GM23338 (cell line): ENCODE data around the gene UGT2A1. TPM values are rescaled to one million over a fixed set of nuclear protein-coding genes. Genes with fewer than 3 reads are reported as not detected.

Source experiments
- ATAC-seq: fragments of 200-7000 bp; cut with Tn5 transposase; 3 replicates; pipeline ENCODE4 v1.9.1; 2020
- DNase-seq: peaks from one replicate; pipeline ENCODE4 v3.0.0-alpha.2; 2015; ENCODE audit warnings: low spot score
- H2AFZ ChIP-seq: fragments of 200-600 bp; sonication (generic); 2 replicates; pipeline ENCODE4 v1.8.0; 2016; ENCODE audit warnings: antibody characterized with exemption, mild to moderate bottlenecking, moderate library complexity
- H3F3A ChIP-seq: fragments of 200-600 bp; sonication (generic); replicated peaks from 2 replicates; pipeline ENCODE4 v1.8.0; 2017; ENCODE audit warnings: antibody characterized with exemption, mixed run types, low read depth
- H3K27ac ChIP-seq: fragments of 200-600 bp; sonication (generic); 2 replicates; pipeline ENCODE4 v1.6.1; 2016; ENCODE audit warnings: low read depth
- H3K27me3 ChIP-seq: fragments of 200-600 bp; sonication (generic); 2 replicates; pipeline ENCODE4 v1.8.0; 2016; ENCODE audit warnings: mild to moderate bottlenecking, mixed run types, moderate library complexity; ENCODE audit not compliant: insufficient read depth
- H3K36me3 ChIP-seq: fragments of 200-600 bp; sonication (generic); 2 replicates; pipeline ENCODE4 v1.8.0; 2016; ENCODE audit warnings: mild to moderate bottlenecking; ENCODE audit not compliant: insufficient read depth
- H3K4me1 ChIP-seq: fragments of 200-600 bp; sonication (generic); 2 replicates; pipeline ENCODE4 v1.8.0; 2016; ENCODE audit warnings: mild to moderate bottlenecking, moderate library complexity; ENCODE audit not compliant: insufficient read depth
- H3K4me2 ChIP-seq: fragments of 200-600 bp; sonication (generic); 2 replicates; pipeline ENCODE4 v1.7.1; 2017; ENCODE audit warnings: mixed run types
- H3K4me3 ChIP-seq: fragments of 200-600 bp; sonication (generic); 2 replicates; pipeline ENCODE4 v1.6.1; 2016; ENCODE audit warnings: mixed run types
- H3K79me2 ChIP-seq: fragments of 200-600 bp; sonication (generic); replicated peaks from 2 replicates; pipeline ENCODE4 v1.8.0; 2017; ENCODE audit warnings: mild to moderate bottlenecking; ENCODE audit not compliant: insufficient read depth
- H3K9me2 ChIP-seq: fragments of 200-600 bp; sonication (generic); 2 replicates; pipeline ENCODE4 v1.8.0; 2017; ENCODE audit not compliant: insufficient read depth
- H4K20me1 ChIP-seq: fragments of 200-600 bp; sonication (generic); replicated peaks from 2 replicates; pipeline ENCODE4 v1.8.0; 2017; ENCODE audit warnings: mild to moderate bottlenecking; ENCODE audit not compliant: insufficient read depth
- H3K27ac Mint-ChIP-seq: 2 replicates; pipeline ENCODE4 v1.8.0; 2020; ENCODE audit warnings: inconsistent platforms, mild to moderate bottlenecking, moderate library complexity, mixed read lengths
- H3K27me3 Mint-ChIP-seq: 3 replicates; pipeline ENCODE4 v1.8.0; 2022; ENCODE audit warnings: low read depth, mild to moderate bottlenecking, moderate library complexity, mixed read lengths, inconsistent platforms; ENCODE audit not compliant: insufficient read depth, poor library complexity
- H3K36me3 Mint-ChIP-seq: 3 replicates; pipeline ENCODE4 v1.8.0; 2021; ENCODE audit warnings: low read depth, mild to moderate bottlenecking, inconsistent platforms, moderate library complexity, mixed read lengths
- H3K4me1 Mint-ChIP-seq: 3 replicates; pipeline ENCODE4 v1.8.0; 2020; ENCODE audit warnings: mild to moderate bottlenecking, inconsistent platforms, mixed read lengths
- H3K4me3 Mint-ChIP-seq: 3 replicates; pipeline ENCODE4 v1.8.0; 2021; ENCODE audit warnings: moderate library complexity, mild to moderate bottlenecking, inconsistent platforms, mixed read lengths
- H3K9me3 Mint-ChIP-seq: 3 replicates; pipeline ENCODE4 v1.8.0; 2020; ENCODE audit warnings: moderate library complexity, mild to moderate bottlenecking, inconsistent platforms, mixed read lengths
- CREB1 ChIP-seq: fragments of 250-450 bp; sonication (Bioruptor Pico); IDR thresholded peaks from 2 replicates; pipeline ENCODE4 v1.5.0; 2020; ENCODE audit warnings: low read depth, mild to moderate bottlenecking, moderate library complexity
- EZH2 ChIP-seq: fragments of 200-600 bp; sonication (generic); IDR thresholded peaks from one replicate; pipeline ENCODE4 v1.8.0; 2017; ENCODE audit warnings: antibody characterized with exemption, mild to moderate bottlenecking, low read depth; ENCODE audit not compliant: unreplicated experiment
- EZH2phosphoT487 ChIP-seq: fragments of 200-600 bp; sonication (generic); IDR thresholded peaks from one replicate; pipeline ENCODE4 v1.8.1; 2018; ENCODE audit warnings: antibody characterized with exemption; ENCODE audit not compliant: unreplicated experiment
- JUNB ChIP-seq: IDR thresholded peaks from one replicate; pipeline ENCODE4 v1.6.1; 2016; ENCODE audit warnings: antibody characterized with exemption; ENCODE audit not compliant: unreplicated experiment
- NANOG ChIP-seq: IDR thresholded peaks from 2 replicates; pipeline ENCODE4 v1.6.1; 2016; ENCODE audit warnings: antibody characterized with exemption, borderline replicate concordance
- POLR2AphosphoS5 ChIP-seq: IDR thresholded peaks from 2 replicates; pipeline ENCODE4 v1.6.1; 2016; ENCODE audit warnings: antibody characterized with exemption, low read depth
- STAT1 ChIP-seq: IDR thresholded peaks from one replicate; pipeline ENCODE4 v1.6.1; 2016; ENCODE audit warnings: antibody characterized with exemption; ENCODE audit not compliant: unreplicated experiment
- ZNF114 ChIP-seq: fragments of 250-450 bp; sonication (Bioruptor Pico); IDR thresholded peaks from 2 replicates; pipeline ENCODE4 v1.5.0; 2020; ENCODE audit warnings: mild to moderate bottlenecking, moderate library complexity
- ZNF331 ChIP-seq: fragments of 250-450 bp; sonication (Bioruptor Pico); IDR thresholded peaks from 2 replicates; pipeline ENCODE4 v1.5.0; 2020; ENCODE audit warnings: low read depth, mild to moderate bottlenecking, moderate library complexity
- polyA plus RNA-seq: library from polyadenylated mRNA; unstranded; fragments of >200 nt; fragmentation: Nextera tagmentation; extraction: Ambion mirVana; gene quantifications from 2 replicates; pipeline ENCODE4 v1.2.1, GENCODE V29; 2016
- total RNA-seq: library from RNA; depleted of rRNA; stranded (reverse); fragments of >200 nt; shearing (Covaris generic); gene quantifications from 2 replicates; pipeline ENCODE4 v1.2.3, GENCODE V29; 2014
- TF ChIP-seq, protein P1 (sequence below), 2 experiments: fragments of 200-600 bp in 1 of 2; sonication (generic) in 1 of 2; conservative IDR thresholded peaks; 2 replicates each; pipeline versions ENCODE4 v1.5.1 to v1.6.1; 2016 to 2017; ENCODE audit warnings: antibody characterized with exemption in 2 of 2, low read depth in 2 of 2, mild to moderate bottlenecking in 2 of 2, moderate library complexity in 1 of 2
- TF ChIP-seq, protein P2 (sequence below): IDR thresholded peaks from one replicate; pipeline ENCODE4 v1.6.1; 2018; ENCODE audit warnings: antibody characterized with exemption; ENCODE audit not compliant: unreplicated experiment
- TF ChIP-seq, protein P3 (sequence below): IDR thresholded peaks from 2 replicates; pipeline ENCODE4 v1.6.1; 2016; ENCODE audit warnings: antibody characterized with exemption
- TF ChIP-seq, protein P4 (sequence below): fragments of 250-450 bp; sonication (Bioruptor Pico); IDR thresholded peaks from 2 replicates; pipeline ENCODE4 v1.5.0; 2020; ENCODE audit warnings: mild to moderate bottlenecking, moderate library complexity

UGT2A1 gene
- total and polyA plus RNA-seq, 2 experiments from 2014 or later, result not detected

DNA sequence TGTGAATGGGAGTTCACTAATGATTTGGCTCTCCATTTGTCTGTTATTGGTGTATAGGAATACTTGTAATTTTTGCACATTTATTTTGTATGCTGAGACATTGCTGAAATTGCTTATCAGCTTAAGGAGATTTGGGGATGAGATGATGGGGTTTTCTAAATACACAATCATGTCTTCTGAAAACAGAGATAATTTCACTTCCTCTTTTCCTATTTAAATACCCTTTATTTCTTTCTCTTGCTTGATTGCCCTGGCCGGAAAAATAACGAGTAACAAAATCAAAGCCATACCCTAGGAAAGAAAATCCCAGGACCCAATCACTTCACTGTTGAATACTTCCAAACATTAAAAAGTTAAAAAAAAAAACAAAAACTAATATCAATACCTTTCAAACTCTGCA is 89.6 kb downstream of the UGT2A1 start:
- no peak overlapping the region for H3K27ac Mint-ChIP-seq
- no peak overlapping the region for H3K4me2 ChIP-seq

More for the DNA sequence above, 89.6 kb downstream of the UGT2A1 start:
- no peaks in the 10 kb centered on the region for H3K36me3 ChIP-seq
- Mint-ChIP-seq H3K27me3 (no peaks in the 10 kb centered on the region), H3K9me3 (no peaks in the 10 kb centered on the region; the same call in 2 of the 3 replicates), H3K4me1 (peaks cover 4% of the 10 kb centered on the region; the same call in 2 of the 3 replicates), H3K4me3 (no peak overlapping the region), H3K36me3 (no peaks in the 10 kb centered on the region; the same call in 1 of the 3 replicates)
- H2AFZ ChIP-seq, result no peak overlapping the region
- H3K4me1 ChIP-seq, result no peaks in the 10 kb centered on the region
- H3K79me2 ChIP-seq, result no peaks in the 10 kb centered on the region
- no peaks in the 10 kb centered on the region for H3K9me2 ChIP-seq
- TF ChIP-seq, protein P1, sequence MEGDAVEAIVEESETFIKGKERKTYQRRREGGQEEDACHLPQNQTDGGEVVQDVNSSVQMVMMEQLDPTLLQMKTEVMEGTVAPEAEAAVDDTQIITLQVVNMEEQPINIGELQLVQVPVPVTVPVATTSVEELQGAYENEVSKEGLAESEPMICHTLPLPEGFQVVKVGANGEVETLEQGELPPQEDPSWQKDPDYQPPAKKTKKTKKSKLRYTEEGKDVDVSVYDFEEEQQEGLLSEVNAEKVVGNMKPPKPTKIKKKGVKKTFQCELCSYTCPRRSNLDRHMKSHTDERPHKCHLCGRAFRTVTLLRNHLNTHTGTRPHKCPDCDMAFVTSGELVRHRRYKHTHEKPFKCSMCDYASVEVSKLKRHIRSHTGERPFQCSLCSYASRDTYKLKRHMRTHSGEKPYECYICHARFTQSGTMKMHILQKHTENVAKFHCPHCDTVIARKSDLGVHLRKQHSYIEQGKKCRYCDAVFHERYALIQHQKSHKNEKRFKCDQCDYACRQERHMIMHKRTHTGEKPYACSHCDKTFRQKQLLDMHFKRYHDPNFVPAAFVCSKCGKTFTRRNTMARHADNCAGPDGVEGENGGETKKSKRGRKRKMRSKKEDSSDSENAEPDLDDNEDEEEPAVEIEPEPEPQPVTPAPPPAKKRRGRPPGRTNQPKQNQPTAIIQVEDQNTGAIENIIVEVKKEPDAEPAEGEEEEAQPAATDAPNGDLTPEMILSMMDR (conservative IDR thresholded peaks at IDR 0.05; ENCODE audit: low read depth in 2 of 2), result no peak
- TF ChIP-seq ZNF331 (no peak), NANOG (no peak), CREB1 (CRISPR knock-in tag) (no peak), EZH2 (no peak), EZH2phosphoT487 (no peak), ZNF114 (CRISPR knock-in tag) (no peak), STAT1 (no peak), POLR2AphosphoS5 (no peak), JUNB (no peak)
- TF ChIP-seq, protein P2, sequence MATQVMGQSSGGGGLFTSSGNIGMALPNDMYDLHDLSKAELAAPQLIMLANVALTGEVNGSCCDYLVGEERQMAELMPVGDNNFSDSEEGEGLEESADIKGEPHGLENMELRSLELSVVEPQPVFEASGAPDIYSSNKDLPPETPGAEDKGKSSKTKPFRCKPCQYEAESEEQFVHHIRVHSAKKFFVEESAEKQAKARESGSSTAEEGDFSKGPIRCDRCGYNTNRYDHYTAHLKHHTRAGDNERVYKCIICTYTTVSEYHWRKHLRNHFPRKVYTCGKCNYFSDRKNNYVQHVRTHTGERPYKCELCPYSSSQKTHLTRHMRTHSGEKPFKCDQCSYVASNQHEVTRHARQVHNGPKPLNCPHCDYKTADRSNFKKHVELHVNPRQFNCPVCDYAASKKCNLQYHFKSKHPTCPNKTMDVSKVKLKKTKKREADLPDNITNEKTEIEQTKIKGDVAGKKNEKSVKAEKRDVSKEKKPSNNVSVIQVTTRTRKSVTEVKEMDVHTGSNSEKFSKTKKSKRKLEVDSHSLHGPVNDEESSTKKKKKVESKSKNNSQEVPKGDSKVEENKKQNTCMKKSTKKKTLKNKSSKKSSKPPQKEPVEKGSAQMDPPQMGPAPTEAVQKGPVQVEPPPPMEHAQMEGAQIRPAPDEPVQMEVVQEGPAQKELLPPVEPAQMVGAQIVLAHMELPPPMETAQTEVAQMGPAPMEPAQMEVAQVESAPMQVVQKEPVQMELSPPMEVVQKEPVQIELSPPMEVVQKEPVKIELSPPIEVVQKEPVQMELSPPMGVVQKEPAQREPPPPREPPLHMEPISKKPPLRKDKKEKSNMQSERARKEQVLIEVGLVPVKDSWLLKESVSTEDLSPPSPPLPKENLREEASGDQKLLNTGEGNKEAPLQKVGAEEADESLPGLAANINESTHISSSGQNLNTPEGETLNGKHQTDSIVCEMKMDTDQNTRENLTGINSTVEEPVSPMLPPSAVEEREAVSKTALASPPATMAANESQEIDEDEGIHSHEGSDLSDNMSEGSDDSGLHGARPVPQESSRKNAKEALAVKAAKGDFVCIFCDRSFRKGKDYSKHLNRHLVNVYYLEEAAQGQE, result no peak
- TF ChIP-seq, protein P3, sequence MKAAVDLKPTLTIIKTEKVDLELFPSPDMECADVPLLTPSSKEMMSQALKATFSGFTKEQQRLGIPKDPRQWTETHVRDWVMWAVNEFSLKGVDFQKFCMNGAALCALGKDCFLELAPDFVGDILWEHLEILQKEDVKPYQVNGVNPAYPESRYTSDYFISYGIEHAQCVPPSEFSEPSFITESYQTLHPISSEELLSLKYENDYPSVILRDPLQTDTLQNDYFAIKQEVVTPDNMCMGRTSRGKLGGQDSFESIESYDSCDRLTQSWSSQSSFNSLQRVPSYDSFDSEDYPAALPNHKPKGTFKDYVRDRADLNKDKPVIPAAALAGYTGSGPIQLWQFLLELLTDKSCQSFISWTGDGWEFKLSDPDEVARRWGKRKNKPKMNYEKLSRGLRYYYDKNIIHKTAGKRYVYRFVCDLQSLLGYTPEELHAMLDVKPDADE, result no peak
- TF ChIP-seq, protein P4, sequence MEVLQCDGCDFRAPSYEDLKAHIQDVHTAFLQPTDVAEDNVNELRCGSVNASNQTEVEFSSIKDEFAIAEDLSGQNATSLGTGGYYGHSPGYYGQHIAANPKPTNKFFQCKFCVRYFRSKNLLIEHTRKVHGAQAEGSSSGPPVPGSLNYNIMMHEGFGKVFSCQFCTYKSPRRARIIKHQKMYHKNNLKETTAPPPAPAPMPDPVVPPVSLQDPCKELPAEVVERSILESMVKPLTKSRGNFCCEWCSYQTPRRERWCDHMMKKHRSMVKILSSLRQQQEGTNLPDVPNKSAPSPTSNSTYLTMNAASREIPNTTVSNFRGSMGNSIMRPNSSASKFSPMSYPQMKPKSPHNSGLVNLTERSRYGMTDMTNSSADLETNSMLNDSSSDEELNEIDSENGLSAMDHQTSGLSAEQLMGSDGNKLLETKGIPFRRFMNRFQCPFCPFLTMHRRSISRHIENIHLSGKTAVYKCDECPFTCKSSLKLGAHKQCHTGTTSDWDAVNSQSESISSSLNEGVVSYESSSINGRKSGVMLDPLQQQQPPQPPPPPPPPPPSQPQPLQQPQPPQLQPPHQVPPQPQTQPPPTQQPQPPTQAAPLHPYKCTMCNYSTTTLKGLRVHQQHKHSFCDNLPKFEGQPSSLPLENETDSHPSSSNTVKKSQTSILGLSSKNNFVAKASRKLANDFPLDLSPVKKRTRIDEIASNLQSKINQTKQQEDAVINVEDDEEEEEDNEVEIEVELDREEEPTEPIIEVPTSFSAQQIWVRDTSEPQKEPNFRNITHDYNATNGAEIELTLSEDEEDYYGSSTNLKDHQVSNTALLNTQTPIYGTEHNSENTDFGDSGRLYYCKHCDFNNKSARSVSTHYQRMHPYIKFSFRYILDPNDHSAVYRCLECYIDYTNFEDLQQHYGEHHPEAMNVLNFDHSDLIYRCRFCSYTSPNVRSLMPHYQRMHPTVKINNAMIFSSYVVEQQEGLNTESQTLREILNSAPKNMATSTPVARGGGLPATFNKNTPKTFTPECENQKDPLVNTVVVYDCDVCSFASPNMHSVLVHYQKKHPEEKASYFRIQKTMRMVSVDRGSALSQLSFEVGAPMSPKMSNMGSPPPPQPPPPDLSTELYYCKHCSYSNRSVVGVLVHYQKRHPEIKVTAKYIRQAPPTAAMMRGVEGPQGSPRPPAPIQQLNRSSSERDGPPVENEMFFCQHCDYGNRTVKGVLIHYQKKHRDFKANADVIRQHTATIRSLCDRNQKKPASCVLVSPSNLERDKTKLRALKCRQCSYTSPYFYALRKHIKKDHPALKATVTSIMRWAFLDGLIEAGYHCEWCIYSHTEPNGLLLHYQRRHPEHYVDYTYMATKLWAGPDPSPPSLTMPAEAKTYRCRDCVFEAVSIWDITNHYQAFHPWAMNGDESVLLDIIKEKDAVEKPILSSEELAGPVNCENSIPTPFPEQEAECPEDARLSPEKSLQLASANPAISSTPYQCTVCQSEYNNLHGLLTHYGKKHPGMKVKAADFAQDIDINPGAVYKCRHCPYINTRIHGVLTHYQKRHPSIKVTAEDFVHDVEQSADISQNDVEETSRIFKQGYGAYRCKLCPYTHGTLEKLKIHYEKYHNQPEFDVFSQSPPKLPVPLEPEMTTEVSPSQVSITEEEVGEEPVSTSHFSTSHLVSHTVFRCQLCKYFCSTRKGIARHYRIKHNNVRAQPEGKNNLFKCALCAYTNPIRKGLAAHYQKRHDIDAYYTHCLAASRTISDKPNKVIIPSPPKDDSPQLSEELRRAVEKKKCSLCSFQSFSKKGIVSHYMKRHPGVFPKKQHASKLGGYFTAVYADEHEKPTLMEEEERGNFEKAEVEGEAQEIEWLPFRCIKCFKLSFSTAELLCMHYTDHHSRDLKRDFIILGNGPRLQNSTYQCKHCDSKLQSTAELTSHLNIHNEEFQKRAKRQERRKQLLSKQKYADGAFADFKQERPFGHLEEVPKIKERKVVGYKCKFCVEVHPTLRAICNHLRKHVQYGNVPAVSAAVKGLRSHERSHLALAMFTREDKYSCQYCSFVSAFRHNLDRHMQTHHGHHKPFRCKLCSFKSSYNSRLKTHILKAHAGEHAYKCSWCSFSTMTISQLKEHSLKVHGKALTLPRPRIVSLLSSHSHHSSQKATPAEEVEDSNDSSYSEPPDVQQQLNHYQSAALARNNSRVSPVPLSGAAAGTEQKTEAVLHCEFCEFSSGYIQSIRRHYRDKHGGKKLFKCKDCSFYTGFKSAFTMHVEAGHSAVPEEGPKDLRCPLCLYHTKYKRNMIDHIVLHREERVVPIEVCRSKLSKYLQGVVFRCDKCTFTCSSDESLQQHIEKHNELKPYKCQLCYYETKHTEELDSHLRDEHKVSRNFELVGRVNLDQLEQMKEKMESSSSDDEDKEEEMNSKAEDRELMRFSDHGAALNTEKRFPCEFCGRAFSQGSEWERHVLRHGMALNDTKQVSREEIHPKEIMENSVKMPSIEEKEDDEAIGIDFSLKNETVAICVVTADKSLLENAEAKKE (CRISPR knock-in tag), result no peak
- DNase-seq, result no peak
- no peaks in the 10 kb centered on the region for H3K27me3 ChIP-seq
- H3K4me3 ChIP-seq, result no peak overlapping the region
- H4K20me1 ChIP-seq, result no peaks in the 10 kb centered on the region
- no peak for ATAC-seq
- H3K27ac ChIP-seq, result no peak overlapping the region
- H3F3A ChIP-seq, result no peaks in the 10 kb centered on the region
